Effector CD8-positive, alpha-beta T cell (primary cell): ENCODE results near the gene MPP2.
"Not testable (repeated sequence)": the region's sequence is repeated elsewhere in the genome, so short reads cannot be mapped to it uniquely, and the experiment has no call there.

Source experiments
- DNase-seq: peaks from one replicate; lab custom pipeline; 2025; lab: John Stamatoyannopoulos, UW

The MPP2 gene

DNA sequence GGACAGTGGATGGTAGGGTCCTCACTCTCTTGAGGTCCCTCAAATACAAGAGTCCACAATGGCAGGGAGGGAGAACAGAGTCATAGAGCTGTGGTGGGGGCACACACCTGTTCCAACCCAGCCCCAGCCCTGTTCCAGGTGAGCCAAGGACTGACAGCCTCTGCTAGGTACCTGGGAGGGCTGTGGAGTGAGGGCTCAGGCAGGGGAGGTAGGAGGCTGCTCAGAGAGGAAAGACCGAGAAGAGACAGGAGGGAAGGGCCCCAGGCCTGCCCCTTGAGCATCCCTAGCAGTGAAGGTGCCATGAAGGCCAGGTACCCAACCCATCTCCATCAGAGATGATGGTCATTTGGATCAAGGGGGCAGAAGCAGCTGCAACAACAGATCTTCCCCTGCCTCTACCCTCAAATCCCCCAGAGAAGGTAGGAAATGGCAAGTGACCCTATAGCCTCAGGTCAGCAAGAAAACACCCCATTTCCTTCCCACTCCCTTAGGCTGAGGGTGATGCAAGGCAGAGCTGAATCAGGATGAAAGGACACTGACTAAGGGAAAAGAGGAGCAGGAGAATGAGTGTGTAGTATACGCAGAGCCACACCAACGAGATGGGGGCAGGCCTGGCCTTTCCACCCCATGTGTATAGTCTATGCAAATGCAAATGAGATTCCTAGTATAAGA, 31.7 kb downstream of the MPP2 start:
- no peak for DNase-seq

DNA sequence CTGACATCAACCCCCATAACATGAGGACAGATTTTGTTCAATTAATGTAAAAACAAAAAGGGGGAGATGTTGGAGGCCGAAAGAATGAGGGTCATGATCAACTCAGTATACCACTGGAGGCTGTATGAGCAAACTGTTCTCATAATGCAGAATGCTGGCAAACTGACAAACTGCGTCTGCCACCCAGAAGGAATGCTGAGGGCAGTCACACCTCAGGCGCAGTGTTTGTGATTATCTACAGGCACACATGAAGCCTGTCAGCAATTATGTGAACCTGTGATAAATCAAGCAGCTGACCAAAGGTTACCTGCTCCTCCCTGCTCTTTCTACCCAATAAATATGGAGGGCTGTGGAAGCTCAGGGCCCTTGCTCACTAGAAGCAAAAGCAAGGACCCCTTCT, 33.0 kb downstream of the MPP2 start:
- no peak for DNase-seq

DNA sequence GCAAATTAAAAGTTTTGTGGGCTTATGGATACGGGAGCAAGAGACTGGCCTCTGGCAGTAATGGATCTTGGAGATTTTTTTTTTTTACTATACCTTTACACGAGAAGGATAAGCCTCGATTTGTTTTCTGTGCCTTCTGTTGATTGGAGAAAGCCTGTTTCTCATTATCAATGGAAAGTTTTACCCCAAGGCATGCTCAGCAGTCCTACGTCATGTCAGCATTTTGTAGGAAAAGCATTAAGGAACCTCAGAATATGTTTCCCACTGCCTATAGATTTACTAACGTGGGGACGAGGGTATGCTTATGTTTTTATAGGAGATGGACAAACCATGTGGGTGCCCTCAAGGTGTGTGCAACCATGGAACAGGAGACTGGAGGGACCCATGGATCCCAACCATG, 33.5 kb downstream of the MPP2 start:
- no peak for DNase-seq

DNA sequence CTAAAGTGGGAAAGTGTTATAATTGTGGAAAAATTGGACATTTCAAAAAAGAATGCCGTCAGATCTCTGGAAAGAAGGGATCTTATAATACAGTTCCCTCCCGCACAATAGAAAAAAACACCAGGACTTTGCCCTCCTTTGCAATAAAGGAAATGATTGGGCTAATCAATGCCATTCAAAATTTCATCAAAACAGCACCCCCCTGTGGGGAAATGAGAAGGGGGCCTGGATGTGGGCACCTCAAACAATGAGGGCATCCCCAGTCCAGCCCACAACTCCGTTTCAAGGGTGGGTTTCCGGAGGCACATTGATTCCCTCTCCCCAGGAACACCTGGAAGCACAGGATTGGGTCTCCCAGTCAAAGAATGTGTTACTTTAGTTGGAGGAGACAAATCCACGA, 34.2 kb downstream of the MPP2 start:
- no peak for DNase-seq

DNA sequence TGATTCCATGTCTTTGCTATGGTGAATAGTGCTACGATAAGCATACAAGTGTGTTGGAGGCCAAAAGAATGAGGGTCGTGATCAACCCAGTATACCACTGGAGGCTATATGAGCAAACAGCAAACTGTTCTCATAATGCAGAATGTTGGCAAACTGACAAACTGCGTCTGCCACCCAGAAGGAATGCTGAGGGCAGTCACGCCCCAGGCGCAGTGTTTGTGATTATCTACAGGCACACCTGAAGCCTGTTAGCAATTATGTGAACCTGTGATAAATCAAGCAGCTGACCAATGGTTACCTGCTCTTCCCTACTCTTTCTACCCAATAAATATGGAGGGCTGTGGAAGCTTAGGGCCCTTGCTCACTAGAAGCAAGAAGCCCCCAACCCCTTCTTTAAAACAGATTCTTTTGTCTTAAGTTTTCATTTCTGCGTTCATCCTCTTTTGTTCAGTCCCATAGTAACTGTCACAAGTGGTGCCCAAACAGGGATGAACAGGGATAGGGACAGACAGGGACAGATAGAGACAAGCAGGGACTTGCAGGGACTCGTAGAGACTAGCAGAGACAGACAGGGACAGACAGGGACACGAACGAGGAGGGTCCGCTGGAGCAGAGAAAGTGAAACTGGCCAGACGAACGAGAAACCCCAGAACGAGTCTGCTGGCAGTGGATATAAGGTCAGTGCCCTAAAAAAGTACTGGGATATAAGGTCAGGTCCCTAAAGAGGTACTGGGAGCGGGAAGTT, 35.2 kb downstream of the MPP2 start:
- DNase-seq: no peak

DNA sequence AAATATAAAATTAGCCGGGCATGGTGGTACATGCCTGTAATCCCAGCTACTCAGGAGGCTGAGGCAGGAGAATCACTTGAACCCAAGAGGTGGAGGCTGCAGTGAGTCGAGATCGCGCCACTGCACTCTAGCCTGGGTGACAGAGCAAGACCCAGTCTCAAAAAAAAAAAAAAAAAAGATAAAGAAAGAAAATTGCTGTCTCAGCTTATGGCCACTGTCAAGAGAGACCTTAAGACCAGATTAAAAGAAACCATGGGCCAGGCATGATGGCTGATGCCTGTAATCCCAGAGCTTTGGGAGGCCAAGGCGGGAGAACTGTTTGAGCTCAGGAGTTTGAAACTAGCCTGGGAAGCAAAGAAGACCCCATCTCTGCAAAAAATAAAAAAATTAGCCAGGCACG, 38.3 kb downstream of the MPP2 start:
- DNase-seq: not testable (repeated sequence)

DNA sequence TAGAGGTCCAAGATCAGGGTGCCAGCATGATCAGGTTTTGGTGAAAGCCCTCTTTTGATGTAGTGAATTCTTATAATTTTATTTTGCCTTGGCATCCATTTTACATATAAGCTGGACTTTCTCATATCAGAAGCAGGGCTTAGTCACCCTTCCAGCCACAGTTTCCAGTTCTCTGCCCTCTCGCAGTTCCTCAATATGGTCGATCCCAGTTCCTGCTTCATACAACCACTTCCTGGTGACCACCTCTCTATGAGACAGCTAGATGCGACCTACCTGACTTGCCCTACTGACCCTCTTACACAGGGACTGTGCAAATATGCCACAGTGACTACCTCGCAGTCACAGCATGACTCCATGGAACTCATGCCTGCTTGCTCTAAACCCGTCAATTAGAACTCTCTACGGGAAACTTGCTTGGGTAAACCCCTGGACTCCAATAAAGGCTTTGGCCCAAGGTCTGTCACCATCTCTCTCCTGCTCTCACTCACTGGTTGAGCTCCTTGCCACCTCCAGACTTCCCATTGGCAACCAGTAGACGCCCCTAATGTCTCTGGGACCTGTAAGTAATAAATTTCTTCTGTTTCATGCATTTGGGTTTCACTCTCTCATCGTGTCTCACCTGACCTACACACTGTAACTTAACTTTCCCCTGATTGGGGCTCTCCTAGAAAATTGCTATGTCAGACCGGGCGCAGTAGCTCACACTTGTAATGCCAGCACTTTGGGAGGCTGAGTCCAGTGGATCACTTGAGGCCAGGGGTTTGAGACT, 38.9 kb downstream of the MPP2 start:
- no peak for DNase-seq

DNA sequence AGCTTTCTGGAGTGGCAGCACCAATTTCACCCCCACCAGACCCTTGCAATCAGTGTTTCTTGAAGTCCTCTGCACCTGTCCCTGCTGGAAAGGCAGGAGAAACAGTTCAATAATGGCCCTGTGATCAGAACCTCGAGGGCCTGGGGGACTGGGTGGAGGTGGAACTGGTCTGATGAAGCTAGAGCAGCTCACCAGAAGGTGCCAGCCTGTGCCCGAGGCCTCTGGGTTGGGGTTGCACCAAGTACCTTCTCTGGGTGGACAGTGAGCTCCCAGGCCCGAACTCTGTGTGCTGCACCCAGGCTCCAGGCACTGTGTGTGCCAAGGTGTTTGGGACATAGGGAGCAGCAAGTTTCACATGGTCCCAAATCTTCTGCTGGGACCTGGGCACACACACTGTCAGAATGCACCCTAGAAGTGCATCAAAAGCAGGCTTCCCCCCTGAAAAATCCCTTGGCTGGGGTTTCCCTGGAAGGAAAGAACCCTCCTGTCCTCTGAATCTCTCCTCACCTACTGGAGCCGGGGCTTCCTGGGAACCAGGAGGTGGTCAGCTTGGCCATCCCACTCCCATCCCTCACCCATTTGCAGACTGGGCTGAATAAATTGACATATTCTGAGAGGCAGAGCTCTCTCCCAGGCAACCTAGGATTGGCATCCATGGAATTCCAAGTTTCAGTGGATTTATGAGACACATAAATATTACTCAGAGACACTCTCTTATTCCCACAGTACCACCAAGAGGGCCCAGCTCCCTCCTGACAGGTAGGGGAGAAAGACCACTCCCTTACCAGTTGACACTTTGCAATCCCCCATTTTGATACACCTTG, 43.0 kb downstream of the MPP2 start:
- no peak for DNase-seq

DNA sequence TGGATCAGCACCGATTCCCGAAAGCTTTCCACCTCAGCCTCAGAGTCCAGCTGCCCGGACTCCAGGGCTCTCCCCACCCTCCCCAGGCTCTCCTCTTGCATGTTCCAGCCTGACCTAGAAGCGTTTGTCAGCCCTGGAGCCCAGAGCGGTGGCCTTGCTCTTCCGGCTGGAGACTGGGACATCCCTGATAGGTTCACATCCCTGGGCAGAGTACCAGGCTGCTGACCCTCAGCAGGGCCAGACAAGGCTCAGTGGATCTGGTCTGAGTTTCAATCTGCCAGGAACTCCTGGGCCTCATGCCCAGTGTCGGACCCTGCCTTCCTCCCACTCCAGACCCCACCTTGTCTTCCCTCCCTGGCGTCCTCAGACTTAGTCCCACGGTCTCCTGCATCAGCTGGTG, 45.4 kb downstream of the MPP2 start:
- no peak for DNase-seq

DNA sequence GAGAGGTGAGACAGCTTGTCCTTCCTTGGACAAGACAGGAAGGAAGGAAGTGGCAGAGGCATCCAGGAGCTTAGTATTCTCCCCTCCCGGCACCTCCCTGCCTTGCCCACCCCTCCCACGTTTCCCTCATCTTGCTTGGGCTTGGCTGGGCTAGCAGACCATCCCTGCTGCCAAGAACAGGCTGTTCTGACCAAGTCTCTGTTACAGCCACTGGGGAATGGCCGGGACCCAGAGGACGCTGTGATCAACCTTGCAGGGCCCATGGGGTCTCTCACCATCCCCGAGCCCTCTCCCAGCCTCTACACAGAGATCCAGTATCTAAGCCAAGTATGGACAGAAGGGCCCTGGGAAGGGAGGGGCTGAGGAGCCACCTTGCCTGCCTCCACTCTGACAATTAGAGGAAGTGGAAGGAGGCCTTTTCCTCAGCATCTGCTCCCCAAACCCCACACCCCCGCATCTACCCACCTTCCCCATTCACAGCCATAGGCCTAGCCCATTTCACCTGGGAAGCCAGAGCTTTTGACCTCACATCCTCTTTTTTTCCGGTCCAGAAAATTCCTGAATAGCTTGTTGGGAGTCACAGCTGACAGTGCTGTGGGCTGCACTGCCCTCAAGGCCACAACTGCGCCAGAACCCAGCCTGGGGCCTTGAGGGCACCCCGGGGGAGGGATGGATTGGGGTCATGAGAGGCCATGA, 46.3 kb downstream of the MPP2 start:
- DNase-seq: no peak

DNA sequence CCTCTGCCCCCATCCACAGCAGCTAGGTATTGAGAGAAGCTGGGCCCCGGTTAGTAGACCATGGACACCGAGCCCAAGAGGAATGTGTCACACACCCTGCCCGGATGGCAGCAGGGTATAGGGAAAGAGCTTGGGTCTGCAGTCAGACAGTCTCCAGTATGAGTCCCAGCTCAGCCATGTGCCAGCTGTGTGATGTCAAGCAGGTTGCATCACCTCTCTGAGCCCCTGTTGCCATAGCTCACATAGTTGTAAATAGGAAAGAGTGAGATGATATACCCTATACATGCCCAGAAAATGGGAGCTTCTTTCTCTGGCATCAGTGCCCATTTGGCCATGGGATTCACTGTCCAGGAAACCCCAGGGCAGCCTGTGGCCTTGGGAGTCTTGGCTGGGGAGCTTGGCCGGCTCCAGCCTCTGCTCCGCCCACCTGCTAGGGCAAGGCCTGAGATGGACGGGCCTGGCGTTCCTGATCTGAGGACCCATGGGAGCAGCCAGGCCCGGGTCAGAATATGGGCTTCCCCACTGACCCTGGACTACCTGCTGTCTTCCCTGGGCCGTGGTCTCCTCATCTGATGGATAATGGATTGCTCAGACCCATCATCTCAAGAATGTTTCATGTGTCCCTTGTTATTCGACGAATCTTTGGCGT, 47.1 kb downstream of the MPP2 start:
- no peak for DNase-seq

DNA sequence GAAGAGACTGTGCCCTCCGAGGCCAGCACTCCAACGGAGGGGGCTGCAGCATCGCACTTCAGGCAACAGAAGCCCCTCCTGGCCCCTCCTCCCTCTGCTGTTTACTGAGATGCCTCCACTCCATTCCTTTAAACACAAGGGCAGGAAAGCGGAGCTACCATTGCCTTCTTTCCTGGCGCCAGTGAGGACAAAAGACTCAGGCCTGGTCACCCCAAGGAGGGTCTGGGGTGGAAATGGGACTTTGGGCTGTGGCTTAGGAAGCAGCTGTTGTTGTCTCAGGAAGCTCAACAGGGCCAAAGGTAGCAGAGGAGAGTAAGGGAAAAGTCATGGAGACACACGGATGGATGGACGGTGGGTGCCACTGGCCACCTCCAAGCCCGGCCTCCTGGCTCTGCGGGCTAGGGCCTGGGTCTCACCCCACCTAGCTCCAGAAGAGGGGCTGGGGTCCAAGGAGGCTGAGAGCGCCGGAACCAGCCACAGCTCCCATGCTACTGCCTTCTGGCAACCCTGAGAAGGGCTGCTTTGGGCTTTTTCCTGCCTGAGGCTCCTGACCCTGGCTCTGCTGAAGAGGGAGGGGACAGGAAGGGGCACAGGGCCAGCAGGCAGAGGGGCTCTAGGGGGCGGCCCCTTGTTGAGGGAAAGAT, 49.3 kb downstream of the MPP2 start:
- no peak for DNase-seq

DNA sequence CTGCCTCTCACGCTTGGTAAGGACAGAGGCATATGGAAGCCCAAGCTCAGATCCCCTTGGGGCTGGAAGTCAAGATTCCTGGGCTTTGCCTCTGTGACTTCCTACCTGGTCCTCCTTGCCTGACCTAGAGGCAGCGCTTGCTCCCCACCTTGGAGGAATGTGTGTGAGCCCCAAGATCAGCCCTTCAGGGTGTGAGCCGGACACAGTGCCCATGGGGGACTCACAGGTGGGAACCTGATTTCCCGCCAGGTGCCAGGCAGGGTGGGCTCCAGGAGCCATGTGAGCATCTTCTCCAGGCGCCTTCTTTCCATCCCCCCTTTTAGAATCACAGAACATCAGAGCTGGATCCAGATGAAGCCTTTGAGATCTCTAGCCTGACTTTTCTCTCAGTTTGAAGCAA, 50.2 kb downstream of the MPP2 start:
- no peak for DNase-seq

DNA sequence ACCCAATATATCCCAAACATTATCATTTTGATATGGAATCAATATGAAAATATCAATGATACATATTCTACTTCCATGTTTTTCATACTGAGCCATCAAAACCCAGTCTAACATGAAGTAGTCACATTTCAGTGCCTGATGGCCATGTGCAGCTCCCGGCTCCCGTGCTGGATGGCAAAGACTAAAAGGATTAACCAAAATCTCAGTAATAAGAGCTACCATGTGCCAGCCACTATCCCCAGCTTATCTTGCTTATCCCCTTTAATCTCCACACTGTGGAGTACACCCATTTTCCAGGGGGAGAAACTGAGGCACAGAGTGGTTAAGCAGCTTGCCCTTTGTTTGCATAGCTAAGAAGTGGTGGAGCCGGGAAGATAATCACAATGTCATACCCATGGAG, 51.2 kb downstream of the MPP2 start:
- no peak for DNase-seq

DNA sequence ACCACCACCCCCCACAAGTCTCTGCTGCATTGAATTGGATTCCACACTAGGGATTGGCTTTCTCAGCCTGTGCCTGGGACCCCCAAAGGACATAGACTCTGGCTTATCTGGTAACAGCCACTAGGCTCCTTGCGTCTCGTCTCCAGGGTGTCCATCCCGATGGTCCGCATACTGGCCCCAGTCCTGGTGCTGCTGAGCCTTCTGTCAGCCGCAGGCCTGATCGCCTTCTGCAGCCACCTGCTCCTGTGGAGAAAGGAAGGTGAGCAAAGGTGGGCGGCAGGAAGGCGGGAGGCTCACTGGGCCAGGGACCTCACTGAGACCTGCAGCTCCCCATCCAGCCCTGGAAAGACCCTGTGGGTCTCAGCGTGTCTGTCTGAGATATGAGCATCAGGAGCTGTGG, 52.3 kb downstream of the MPP2 start:
- DNase-seq: no peak

DNA sequence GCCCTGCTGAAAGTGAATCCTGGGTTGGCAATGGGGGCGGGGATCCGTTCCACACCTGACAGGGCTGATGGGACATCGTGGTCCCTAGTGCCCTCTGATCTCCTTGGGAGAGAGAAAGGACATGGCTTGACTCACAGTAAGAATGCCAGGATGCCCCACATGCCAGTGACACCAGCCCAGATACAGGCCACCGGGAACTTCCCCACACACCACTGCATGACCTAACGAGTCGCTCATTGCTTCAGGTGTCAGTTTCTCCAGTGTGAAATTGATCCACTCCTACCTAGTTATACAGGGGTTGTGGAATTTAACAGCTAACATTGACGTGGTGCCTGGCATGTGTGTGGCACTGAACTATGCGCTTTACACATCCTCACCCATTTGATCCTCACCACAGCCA, 52.8 kb downstream of the MPP2 start:
- DNase-seq: no peak

DNA sequence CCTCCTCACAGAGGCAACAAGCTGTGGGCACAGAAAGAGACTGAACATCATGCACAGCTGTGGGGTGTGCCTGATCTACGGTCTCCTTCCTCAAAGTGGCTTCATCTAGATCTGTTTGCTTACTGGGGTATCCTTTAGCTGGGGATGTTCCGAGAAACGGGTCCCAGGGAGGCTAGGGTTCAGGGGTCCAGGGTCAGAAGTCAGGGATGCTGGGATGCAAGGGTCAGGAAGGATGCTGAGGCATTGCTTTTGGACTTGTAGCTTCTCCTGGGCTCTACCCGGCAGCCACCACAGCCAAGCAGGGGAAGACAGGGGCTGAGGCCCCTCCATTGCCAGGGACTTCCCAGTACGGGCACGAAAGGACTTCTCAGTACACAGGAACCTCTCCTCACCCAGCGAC, 53.8 kb downstream of the MPP2 start:
- DNase-seq: no peak

DNA sequence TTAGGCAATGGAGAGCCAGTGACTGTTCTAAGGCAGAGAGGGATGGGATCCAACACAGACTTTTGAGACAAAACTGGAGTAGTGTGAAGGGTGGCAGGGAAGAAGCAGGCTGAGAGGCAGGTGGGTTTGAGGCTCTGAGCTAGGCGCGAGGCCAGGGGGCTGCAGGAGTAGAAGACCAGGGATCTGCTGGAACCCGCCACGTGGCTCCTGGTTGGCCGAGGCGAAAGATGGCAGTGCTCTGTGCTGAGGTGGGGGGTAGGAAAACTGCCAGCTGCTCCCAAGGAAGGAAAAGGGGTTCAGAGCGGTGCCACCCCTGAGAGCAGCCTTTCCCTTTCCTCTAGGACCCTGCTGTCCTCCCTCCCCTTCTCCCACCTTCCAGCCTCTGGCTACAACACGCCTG, 54.8 kb downstream of the MPP2 start:
- no peak for DNase-seq

DNA sequence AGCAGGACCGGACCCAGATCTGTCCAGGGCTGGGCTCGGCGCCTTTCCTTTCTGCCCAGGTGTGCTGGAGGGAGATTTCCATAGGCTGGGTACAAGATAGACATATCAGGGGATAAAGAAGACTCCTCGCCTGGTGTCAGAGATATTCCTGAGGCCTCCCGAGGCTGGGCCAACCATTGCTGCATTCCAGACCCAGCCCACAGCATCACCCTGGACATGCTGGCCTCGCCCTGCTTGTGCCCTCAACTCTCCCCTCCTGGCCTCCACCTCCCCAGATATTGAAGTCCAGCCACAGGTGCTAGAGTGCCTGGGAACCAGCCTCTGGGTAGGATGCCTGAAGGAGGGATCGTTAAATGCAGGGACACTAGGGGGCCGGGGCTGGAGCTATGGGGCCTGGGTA, 58.2 kb downstream of the MPP2 start:
- DNase-seq: no peak

DNA sequence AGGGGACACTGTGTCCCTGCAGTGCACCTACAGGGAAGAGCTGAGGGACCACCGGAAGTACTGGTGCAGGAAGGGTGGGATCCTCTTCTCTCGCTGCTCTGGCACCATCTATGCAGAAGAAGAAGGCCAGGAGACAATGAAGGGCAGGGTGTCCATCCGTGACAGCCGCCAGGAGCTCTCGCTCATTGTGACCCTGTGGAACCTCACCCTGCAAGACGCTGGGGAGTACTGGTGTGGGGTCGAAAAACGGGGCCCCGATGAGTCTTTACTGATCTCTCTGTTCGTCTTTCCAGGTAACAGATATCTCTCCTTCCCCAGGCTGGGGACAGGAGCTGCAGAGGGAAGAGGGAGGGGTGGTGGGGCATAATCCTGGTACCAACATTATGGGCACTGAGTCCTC, 58.7 kb downstream of the MPP2 start:
- no peak for DNase-seq

DNA sequence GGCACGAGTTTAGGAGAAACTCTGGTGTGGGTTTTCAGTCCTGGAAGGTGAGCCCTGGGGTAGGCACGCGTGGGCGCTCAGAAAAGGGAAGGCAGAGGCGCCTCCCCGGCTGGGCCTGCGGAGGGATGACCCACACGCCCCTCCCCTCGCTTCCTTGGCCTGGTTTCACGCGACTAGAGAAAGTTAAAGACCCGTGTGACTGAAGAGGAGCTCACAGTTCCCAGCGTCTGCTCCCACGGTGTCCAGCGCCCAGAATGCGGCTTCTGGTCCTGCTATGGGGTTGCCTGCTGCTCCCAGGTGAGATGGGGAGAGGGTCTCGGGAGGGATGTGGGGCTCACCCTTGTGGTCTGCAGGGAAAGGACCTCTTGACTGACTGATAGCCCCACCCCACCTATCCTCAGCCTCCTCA, 60.4 kb downstream of the MPP2 start, which contains the start of gene CD300LG:
Gene CD300LG, plus strand, starts transcription at position 214 of the 409 bp plus-strand sequence. Its CDS starts 41 bp downstream, at position 255.
- no peak for DNase-seq
